ENCODE measurements around the gene LCN12. TPM values are rescaled to one million over a fixed set of nuclear protein-coding genes. Genes with fewer than 3 reads are reported as not detected.
"Not testable (repeated sequence)": the region's sequence is repeated elsewhere in the genome, so short reads cannot be mapped to it uniquely, and the experiment has no call there.

LCN12 gene
- polyA plus RNA-seq, 3 donors: 0.29 TPM; not detected in 2

DNA sequence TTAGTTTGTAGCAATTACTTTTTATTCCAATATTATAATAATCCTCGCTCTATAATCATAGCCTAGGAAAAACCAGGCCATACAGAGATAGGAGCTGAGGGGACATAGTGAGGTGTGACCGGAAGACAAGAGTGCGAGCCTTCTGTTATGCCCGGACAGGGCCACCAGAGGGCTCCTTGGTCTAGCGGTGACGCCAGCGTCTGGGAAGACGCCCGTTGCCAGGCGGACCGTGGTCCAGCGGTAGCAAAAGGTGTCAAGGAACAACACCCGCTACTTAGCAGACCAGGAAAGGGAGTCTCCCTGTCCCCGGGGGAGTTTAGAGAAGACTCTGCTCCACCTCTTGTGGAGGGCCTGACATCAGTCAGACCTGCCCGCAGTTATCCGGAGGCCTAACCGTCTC is 52.2 kb downstream of the LCN12 start:
- WGBS (ENCODE audit: insufficient coverage): 21% methylated on average over 9 of the region's 17 CpGs
- DNase-seq; H3K27me3 Mint-ChIP-seq (ENCODE audit: low read depth in 3 of 3); H3K36me3 Mint-ChIP-seq; H3K79me2 ChIP-seq (ENCODE audit: insufficient read depth, low read length); H3K36me3 ChIP-seq (replicated peaks in 1 of 2; ENCODE audit: control insufficient read depth in 1 of 2, insufficient read depth in 2 of 2, low read length in 2 of 2); H3K4me2 ChIP-seq (replicated peaks; ENCODE audit: extremely low read depth, low read length, poor library complexity, severe bottlenecking); H3K4me3 Mint-ChIP-seq; H3K27me3 ChIP-seq (ENCODE audit: control insufficient read depth in 2 of 2, insufficient read depth in 2 of 2, low read length in 2 of 2); H3K27ac Mint-ChIP-seq; H4K20me1 ChIP-seq (ENCODE audit: insufficient read depth, low read length); H3K4me3 ChIP-seq (replicated peaks in 1 of 3; ENCODE audit: low read depth in 2 of 3, low read length in 3 of 3); H3K9ac ChIP-seq (ENCODE audit: insufficient read depth, low read length, poor library complexity, severe bottlenecking); H3K27ac ChIP-seq (ENCODE audit: low read depth in 1 of 2, low read length in 2 of 2); H2AFZ ChIP-seq (ENCODE audit: insufficient read depth, low read depth, low read length, poor library complexity, severe bottlenecking); intact Hi-C loops (cut with micrococcal nuclease); H3K9me3 ChIP-seq (replicated peaks in 1 of 2; ENCODE audit: control insufficient read depth in 1 of 2, insufficient read depth in 1 of 2, low read length in 2 of 2): not testable (repeated sequence)
- Mint-ChIP-seq H3K9me3 (peaks cover 4 to 16% (median 7%) of the 10 kb centered on the region in 7 donors), H3K4me1 (peaks cover 30% of the 10 kb centered on the region)
- H3K4me1 ChIP-seq (ENCODE audit: control insufficient read depth in 1 of 2, insufficient read depth in 2 of 2, low read length in 2 of 2): peaks cover 29 to 30% of the 10 kb centered on the region in 2 donors
- TF ChIP-seq CTCF (IDR thresholded peaks at IDR 0.05): peak; percentile 71

Other genes starting within 250 kb of the LCN12 start
- under 1 TPM in 1 of 3 donors, not detected in 2; 0.10 TPM for gene DIPK1B, start 239.7 kb upstream of the LCN12 start, polyA plus RNA-seq
- gene LCN10, start 209.3 kb upstream of the LCN12 start, polyA plus RNA-seq: under 1 TPM in 1 of 3 donors, not detected in 2; 0.16 TPM
- gene LCN6, start 203.7 kb upstream of the LCN12 start, polyA plus RNA-seq: not detected
- gene LCN8, start 194.0 kb upstream of the LCN12 start, polyA plus RNA-seq: under 1 TPM in 1 of 3 donors, not detected in 2; 0.27 TPM
- gene LCN15, start 187.8 kb upstream of the LCN12 start, polyA plus RNA-seq: not detected
- gene TMEM141, start 160.9 kb upstream of the LCN12 start, polyA plus RNA-seq: 10 to 100 TPM; 33.1 to 47.2 (median 39.2) TPM
- gene CCDC183, start 155.9 kb upstream of the LCN12 start, polyA plus RNA-seq: 1 to 10 TPM in 1 of 3 donors, under 1 TPM in 1, not detected in 1; 0.54 to 2.1 TPM
- gene RABL6, start 144.3 kb upstream of the LCN12 start, polyA plus RNA-seq: 10 to 100 TPM in 1 of 3 donors, 1 to 10 TPM in 2; 6.7 to 30.9 (median 8.1) TPM
- 1 to 10 TPM in 1 of 3 donors, under 1 TPM in 2; 0.10 to 2.0 (median 0.18) TPM for gene AJM1, start 109.8 kb upstream of the LCN12 start, polyA plus RNA-seq
- gene PHPT1, start 102.9 kb upstream of the LCN12 start, polyA plus RNA-seq: 100 to 1,000 TPM in 1 of 3 donors, 10 to 100 TPM in 2; 70.0 to 163 (median 94.3) TPM
- 1 to 10 TPM in 1 of 3 donors, under 1 TPM in 1, not detected in 1; 0.07 to 5.2 TPM for gene MAMDC4, start 99.9 kb upstream of the LCN12 start, polyA plus RNA-seq
- gene EDF1, start 86.0 kb upstream of the LCN12 start, polyA plus RNA-seq: 100 to 1,000 TPM; 245 to 407 (median 264) TPM
- 1 to 10 TPM; 1.6 to 6.1 (median 2.0) TPM for gene TRAF2, start 65.8 kb upstream of the LCN12 start, polyA plus RNA-seq
- gene FBXW5, start 7.5 kb upstream of the LCN12 start, polyA plus RNA-seq: 100 to 1,000 TPM in 1 of 3 donors, 10 to 100 TPM in 2; 85.3 to 117 (median 92.7) TPM
- under 1 TPM in 2 of 3 donors, not detected in 1; 0.55 to 0.72 TPM for gene C8G, start 7.0 kb upstream of the LCN12 start, polyA plus RNA-seq
- 1 to 10 TPM in 1 of 3 donors, under 1 TPM in 1, not detected in 1; 0.34 to 1.5 TPM for gene PTGDS, start 25.2 kb downstream of the LCN12 start, polyA plus RNA-seq
- under 1 TPM in 1 of 3 donors, not detected in 2; 0.04 TPM for gene LCNL1, start 30.7 kb downstream of the LCN12 start, polyA plus RNA-seq
- gene PAXX, start 40.1 kb downstream of the LCN12 start, polyA plus RNA-seq: 10 to 100 TPM; 35.3 to 92.9 (median 40.7) TPM
- under 1 TPM in 2 of 3 donors, not detected in 1; 0.29 to 0.51 TPM for gene CLIC3, start 44.3 kb downstream of the LCN12 start, polyA plus RNA-seq
- 10 to 100 TPM in 1 of 3 donors, under 1 TPM in 2; 0.18 to 30.7 (median 0.40) TPM for gene ABCA2, start 76.0 kb downstream of the LCN12 start, polyA plus RNA-seq
- 10 to 100 TPM in 2 of 3 donors, 1 to 10 TPM in 1; 6.1 to 13.4 (median 10.5) TPM for gene FUT7, start 79.8 kb downstream of the LCN12 start, polyA plus RNA-seq
- gene NPDC1, start 93.9 kb downstream of the LCN12 start, polyA plus RNA-seq: 1 to 10 TPM in 1 of 3 donors, under 1 TPM in 1, not detected in 1; 0.51 to 2.7 TPM
- not detected for gene ENTPD2, start 101.8 kb downstream of the LCN12 start, polyA plus RNA-seq
- gene SAPCD2, start 118.3 kb downstream of the LCN12 start, polyA plus RNA-seq: 1 to 10 TPM in 2 of 3 donors, under 1 TPM in 1; 0.03 to 3.1 (median 1.7) TPM
- 10 to 100 TPM in 2 of 3 donors, 1 to 10 TPM in 1; 5.7 to 16.7 (median 14.8) TPM for gene UAP1L1, start 125.2 kb downstream of the LCN12 start, polyA plus RNA-seq
- gene MAN1B1, start 134.7 kb downstream of the LCN12 start, polyA plus RNA-seq: 10 to 100 TPM; 29.3 to 38.2 (median 33.3) TPM
- gene DPP7, start 162.5 kb downstream of the LCN12 start, polyA plus RNA-seq: 100 to 1,000 TPM in 2 of 3 donors, 10 to 100 TPM in 1; 68.3 to 287 (median 150) TPM
- not detected for gene GRIN1, start 186.9 kb downstream of the LCN12 start, polyA plus RNA-seq
- not detected for gene LRRC26, start 217.8 kb downstream of the LCN12 start, polyA plus RNA-seq
- not detected for gene TMEM210, start 219.8 kb downstream of the LCN12 start, polyA plus RNA-seq
- gene ANAPC2, start 236.3 kb downstream of the LCN12 start, polyA plus RNA-seq: 10 to 100 TPM in 1 of 3 donors, 1 to 10 TPM in 2; 1.9 to 76.8 (median 2.0) TPM
- gene SSNA1, start 236.4 kb downstream of the LCN12 start, polyA plus RNA-seq: 100 to 1,000 TPM in 1 of 3 donors, 10 to 100 TPM in 2; 87.0 to 118 (median 98.3) TPM
- gene TPRN, start 248.5 kb downstream of the LCN12 start, polyA plus RNA-seq: 1 to 10 TPM in 1 of 3 donors, under 1 TPM in 2; 0.30 to 4.6 (median 0.46) TPM